Hematopoietic multipotent progenitor cell (in vitro differentiated cells): ENCODE measurements around the gene PAX4. TPM values are rescaled to one million over a fixed set of nuclear protein-coding genes. Genes with fewer than 3 reads are reported as not detected.

Experiments used
- DNase-seq, 3 donors: peaks; one replicate each; pipeline ENCODE4 v3.0.0-alpha.2; 2011 to 2015; ENCODE audit warnings: low read depth in 2 of 3, low spot score in 2 of 3
- total RNA-seq: library from RNA; depleted of rRNA; stranded (reverse); fragments of >200 nt; gene quantifications from one replicate; pipeline ENCODE4 v1.2.3, GENCODE V29; 2012

PAX4 gene
- total RNA-seq, 1 donor = not detected

- peak in 2 of 3 donors; percentile 28 to 46 for DNase-seq
Observed at GRCh38 chr7:127629268-127629854, 11.4 kb upstream of the PAX4 start.

DNA sequence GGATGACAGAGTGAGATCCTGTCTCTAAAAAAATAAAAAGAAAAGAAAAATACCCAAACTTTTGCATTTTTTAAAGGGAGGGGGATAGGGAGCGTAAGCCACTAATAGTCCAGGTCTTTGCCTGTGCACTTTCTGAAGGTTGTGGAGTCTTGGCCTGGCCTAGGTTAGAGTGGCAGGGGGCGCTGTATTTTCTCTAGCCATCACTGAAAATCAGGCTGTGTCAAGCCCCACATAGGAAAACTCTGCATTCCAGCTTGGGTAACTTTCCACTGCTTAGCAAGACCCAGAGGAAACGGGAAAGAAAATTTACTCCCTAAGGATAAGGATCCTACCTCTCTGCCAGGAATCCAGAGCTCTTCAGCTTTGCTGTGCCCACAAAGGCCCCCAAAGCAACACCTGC lies 10.5 kb upstream of the PAX4 start:
- DNase-seq = no peak

- DNase-seq = no peak
Observed at GRCh38 chr7:127625331-127625730, 7.4 kb upstream of the PAX4 start.

- DNase-seq = no peak
Observed at GRCh38 chr7:127620406-127621233, 2.7 kb upstream of the PAX4 start.

DNA sequence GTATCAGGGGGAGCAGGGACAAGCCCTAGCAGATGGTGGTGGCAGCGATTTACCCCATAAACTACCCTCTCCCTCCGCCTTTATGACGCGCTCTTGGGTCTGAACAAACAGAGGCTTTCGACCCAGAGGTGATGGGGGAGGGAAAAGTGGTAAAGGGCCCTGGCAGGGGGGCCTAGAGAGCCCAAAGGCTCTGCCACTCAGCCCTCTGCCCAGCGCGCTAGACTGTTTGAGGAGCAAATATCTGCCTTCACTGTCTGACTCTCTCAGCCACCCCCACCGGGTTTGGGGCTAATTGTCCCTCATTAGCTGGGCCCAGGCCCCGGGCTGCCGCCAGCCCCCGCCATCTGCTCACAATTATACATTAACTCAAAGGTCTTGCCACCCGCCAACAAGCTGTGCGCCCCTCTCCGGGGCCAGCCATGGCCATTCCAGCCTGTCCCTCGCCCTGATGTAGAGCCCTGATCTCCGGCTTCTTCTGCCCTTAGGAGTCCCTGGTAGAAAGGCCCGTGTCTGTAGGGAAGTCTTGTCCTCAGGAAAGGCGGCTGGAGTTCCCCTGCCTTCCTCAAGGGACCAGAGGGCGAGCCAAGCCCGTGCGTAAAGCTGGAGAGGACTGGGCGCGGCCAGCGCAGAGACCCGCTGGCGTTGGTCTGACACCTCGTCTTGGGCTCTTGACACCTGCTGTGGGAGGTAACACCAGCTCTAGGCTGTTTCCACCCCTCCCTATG lies 1.9 kb upstream of the PAX4 start:
- DNase-seq = no peak

DNA sequence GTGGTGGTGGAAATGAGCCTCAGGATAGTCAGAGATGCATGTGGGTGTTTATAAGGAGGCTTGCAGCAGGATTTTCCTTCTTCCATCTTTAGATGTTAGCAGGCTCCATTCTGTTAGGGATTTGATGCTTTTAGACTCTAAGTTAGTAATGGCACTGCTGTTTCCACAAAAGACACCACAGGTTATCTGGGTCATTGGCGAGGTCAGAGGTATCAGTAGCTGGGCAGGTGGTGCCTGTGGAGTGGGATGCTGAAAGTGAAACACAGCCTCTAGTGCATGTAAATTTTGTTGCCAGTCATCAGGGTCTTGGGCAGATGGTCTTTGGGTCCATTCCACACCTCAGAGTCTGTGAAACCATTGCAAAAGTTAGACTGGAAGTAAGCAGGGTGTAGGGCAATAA lies 833 bp upstream of the PAX4 start:
- no peak for DNase-seq

DNA sequence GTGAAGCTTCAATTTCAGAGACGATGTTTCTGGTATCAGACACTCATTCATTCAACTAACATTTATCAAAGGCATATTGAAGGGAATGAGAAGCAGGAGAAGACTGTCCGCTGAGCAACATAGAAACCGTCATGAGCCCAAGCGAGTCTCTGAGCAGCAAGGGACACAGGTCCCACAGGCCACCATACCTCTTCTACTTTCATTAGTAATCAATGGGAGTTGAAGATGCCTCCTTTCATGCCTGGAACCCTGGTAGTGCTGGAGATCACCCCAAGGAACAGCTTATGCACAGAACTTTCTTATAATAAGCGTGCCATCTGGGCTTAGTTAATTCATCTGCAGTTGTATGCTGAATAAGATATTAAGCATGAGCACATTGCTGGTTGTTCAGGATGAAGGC lies 1.2 kb downstream of the PAX4 start:
- no peak for DNase-seq

DNA sequence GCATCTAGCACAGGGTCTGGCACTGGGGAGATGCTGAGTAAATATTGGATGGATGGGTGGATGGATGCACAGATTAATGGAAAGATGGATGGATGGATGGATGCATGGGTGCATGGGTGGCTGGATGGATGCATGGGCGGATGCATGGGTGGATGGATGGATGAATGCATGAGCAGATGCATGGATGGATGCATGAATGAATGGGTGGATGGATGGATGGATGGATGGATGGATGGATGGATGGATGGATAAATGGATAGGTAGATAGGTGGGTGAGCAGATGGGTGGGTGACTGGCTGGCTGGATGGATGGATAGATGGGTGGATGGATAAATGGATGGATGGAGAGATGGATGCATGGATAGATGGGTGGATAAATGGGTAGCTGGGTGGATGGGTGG lies 5.7 kb downstream of the PAX4 start:
- DNase-seq = no peak

- no peak for DNase-seq
Observed at GRCh38 chr7:127609297-127609696, 8.6 kb downstream of the PAX4 start.

- DNase-seq = no peak
Observed at GRCh38 chr7:127608446-127608845, 9.5 kb downstream of the PAX4 start.

DNA sequence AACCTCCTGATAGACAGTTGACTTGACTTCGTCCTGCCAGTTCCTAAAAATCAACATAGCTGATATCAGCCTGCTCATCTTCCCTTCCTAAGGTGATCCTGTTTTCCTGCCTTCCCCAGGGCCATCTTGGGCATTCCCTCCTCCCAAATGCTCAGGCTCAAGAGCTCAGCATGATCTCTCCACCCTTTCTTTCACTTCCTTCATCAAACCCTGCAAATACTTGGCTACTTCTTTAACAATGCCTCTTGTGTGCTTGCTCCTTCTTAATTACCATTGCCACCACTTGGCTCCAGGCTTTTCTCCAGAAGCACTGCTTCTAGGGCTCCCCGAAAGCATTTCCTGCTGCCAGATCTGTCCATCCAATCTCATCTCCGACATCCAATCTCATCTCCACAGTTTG lies 17.1 kb downstream of the PAX4 start:
- no peak for DNase-seq

- DNase-seq = no peak
Observed at GRCh38 chr7:127598318-127598717, 19.6 kb downstream of the PAX4 start.

DNA sequence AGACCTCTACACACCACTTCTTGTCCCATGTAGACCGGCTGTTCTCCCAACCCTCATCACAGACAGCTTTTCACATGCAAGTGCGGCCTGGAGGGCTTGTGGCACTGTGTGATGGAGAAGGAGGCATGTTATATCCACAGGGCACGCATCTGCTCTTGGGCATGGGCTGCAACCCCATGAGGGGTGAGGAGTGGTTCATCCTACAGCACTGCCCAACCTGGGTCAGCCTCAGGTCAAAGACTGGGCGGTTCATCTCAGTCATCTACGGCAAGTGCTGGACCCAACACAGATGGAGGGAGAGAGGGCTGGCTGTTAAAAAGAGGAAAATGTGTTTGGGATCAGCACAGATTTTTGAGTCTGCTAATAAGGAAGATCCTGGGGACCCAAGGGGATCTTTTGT lies 22.2 kb downstream of the PAX4 start:
- DNase-seq = no peak

DNA sequence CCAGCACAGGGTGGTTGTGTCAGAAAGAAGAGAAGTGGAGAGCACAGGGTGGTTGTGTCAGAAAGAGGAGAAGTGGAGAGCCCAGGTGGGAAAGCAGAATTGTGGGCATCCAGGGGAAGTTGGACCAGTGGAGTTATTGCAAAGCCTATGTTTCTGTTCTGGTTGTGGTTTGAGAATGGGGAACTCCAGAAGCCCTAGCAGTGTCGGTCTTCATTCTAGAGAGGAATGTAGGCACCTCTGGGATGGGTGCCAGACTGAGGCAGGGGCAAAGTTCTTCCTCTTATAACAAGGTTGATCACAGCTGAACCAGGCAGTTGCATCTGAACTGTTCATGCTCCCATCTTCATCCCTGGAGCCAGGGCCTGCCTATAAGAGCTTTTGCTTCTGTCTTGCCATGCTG lies 23.5 kb downstream of the PAX4 start:
- DNase-seq = peak in 2 of 3 donors; percentile 72 to 91

DNA sequence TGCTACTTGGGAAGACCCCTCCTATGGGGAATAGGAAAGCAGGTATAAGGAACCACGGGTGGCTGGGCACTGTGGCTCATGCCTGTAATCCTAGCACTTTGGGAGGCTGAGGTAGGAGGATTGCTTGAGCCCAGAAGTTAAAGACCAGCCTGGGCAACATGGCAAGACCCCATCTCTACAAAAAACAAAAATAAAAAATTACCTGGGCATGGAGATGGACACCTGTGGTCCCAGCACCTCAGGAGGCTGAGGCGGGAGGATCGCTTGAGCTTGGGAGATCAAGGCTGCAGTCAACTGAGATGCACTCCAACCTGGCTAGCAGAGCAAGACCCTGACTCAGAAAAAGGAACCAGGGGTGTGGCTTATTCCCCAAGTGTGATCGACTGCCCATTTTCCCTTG lies 25.4 kb downstream of the PAX4 start:
- DNase-seq = no peak

GRCh38 chr7:127591591-127591990 lies 26.4 kb downstream of the PAX4 start:
- DNase-seq = no peak

GRCh38 chr7:127591189-127591588 lies 26.8 kb downstream of the PAX4 start:
- no peak for DNase-seq

GRCh38 chr7:127589896-127590295 lies 28.0 kb downstream of the PAX4 start:
- no peak for DNase-seq

GRCh38 chr7:127588697-127589482 lies 29.1 kb downstream of the PAX4 start:
- peak in 2 of 3 donors; percentile 28 to 42 for DNase-seq

- peak; percentile 76 to 88 (median 84) for DNase-seq
Observed at GRCh38 chr7:127588019-127588696, 29.8 kb downstream of the PAX4 start, which contains the start of gene ARF5. ARF5 (plus strand) TSS chr7:127588411; CDS start chr7:127588499, 88 bp downstream.
